Measurements from ENCODE around the gene TCAIM.

- TF ChIP-seq EZH2 (IDR thresholded peaks at IDR 0.05; ENCODE audit: low read length) (no peak), CTCF (optimal IDR thresholded peaks at IDR 0.05 in 1 of 3, IDR thresholded peaks at IDR 0.05 in 1 of 3, conservative IDR thresholded peaks at IDR 0.05 in 1 of 3; ENCODE audit: extremely low read depth in 1 of 3, insufficient read depth in 2 of 3, low read length in 3 of 3) (no peak)
These were observed 53.9 kb downstream of the TCAIM start for GRCh38 chr3:44392489-44392888.
